GM15510 (cell line): ENCODE data around the gene DMGDH.

Source experiments
- POLR2A ChIP-seq: IDR thresholded peaks from 3 replicates; pipeline ENCODE4 v1.6.1; 2011; ENCODE audit warnings: borderline replicate concordance; ENCODE audit not compliant: insufficient read length; ENCODE audit errors: extremely low read depth

DMGDH gene

DNA sequence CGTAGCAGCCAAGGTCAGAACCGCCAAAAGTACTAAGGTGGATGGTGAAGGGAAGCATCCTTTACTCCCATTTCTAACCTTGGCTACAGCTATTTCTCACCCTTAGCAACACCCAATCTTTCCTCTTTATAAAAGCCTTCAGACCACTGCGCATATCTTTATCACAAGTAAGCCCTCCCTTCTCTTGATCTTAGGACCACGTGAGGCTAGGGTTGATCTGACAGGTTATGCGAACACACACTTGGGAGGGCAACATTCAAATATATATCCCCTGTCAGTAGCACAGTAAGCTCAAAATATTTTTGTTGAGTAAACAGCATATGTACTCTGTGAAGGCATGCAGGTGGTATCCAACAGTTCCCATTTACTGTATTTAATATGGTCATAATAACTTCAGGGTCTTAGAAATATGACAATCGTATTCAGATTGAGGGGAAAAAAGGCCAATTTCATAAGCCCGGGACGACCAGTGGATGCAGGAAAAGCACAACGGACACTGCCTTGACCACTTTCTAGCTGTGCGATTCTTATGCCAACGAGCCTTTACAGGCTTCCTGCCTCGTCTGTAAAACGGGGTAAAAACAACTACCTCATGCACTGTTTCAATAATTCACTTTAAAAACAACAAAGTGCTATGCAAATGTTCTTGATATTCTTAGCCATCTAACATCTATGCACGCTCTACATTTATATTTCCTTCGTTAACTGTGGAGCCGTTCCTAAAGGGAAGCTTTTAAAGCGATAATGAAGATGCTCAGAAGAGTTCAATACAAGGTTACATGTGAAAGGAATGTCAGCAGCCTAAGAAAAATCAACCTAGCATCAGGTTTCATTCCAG is 85.7 kb downstream of the DMGDH start:
- TF ChIP-seq POLR2A: no peak

DNA sequence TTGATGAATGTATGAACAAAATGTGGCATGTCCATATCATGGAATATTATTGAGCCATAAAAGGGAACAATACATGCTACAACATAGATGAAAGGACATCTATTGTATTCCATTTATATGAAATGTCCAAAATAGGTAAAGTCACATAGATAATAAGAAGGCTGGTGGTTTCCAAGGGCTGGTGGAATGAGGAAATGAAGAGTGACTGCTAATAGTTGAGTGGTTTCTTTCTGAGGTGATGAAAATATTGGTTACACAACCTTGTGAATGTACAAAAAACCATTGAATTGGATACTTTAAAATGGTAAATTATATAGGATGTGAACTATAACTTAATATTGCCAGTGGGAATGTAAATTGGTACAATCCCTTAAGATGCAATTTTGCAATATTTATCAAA is 89.6 kb downstream of the DMGDH start:
- no peak for TF ChIP-seq POLR2A

DNA sequence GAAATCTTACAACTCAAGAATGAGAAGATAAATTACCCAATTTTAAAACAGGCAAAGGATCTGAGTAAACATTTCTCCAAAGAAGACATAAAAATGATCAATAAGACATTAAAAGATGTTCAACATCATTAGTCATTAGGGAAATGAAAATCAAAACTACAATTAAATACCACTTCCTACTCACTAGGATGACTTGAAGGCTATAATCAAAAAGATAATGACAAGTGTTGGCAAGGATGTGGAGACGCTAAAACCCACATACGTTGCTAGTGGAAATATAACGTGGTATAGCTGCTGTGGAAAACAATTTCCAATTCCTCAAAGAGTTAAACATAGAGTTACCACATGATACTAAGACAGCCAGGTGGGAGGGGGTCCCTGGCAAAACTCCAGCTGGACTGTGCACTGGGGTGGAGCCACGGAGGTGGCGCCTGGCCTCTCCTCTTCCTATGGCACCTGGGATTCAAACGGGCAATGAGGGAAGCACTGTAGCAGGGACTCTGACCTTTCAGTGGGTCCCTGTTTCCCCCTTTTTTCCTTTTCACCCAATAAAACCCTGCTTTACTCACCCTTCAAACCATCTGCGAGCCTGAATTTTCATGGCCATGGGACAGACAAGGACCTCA is 90.2 kb downstream of the DMGDH start:
- TF ChIP-seq POLR2A: no peak

DNA sequence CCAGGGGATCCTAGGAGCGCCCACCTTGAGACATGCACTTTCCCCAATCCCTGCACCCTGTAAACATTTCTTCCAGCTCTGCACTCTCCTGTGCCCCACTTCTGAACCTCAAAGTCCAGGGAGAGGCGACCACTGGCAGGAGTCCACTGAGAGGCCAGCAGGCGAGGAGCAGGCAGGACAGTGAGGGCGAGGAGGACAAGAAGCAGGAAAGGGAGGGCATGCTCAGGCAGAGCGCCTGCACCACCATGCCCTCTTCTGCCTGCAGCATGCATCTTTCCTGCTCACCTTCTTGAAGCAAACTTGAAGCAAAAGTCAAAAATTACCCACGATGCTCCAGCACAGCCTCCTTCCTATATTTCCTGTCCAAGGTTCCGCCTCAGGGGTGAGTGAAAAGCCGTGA is 94.4 kb downstream of the DMGDH start:
- TF ChIP-seq POLR2A: no peak

DNA sequence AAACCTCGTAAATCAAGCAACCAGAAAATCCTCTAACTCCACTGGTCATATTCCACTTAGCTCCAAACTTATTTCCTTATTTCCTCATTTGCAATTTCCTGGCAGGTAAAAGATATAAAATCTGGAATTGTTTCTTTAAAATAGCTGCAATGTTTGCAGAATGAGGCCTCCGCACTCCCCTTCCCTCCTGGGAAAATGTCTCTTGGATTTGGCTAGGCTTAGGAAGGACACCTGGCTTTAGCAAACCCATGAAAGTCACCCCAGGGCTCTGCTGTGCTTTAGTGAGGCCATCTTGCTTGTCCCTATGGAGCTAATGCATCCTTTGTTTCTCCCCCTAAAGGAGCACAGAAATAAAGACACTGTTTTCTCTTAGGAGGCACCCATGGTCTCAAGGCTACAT is 94.9 kb downstream of the DMGDH start:
- no peak for TF ChIP-seq POLR2A

DNA sequence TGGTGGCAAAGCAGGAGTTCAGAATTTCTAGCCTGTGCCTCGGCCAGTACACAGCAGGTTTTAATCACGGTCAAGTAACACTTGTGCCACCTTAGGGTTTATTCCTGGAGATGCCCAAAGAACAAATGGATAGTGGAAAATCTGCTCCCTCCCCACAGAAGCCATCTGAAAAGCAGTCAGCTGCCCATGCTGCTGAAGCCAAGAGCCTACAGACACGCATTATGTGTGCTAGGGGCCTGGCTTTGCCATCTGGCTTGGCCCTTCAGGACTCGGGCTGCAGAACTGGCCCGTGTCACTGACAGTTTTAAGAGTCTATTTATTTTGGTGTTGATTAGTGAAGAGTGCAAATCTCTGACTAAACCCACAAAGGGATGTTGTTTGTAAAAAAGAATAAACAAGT is 95.5 kb downstream of the DMGDH start:
- no peak for TF ChIP-seq POLR2A

DNA sequence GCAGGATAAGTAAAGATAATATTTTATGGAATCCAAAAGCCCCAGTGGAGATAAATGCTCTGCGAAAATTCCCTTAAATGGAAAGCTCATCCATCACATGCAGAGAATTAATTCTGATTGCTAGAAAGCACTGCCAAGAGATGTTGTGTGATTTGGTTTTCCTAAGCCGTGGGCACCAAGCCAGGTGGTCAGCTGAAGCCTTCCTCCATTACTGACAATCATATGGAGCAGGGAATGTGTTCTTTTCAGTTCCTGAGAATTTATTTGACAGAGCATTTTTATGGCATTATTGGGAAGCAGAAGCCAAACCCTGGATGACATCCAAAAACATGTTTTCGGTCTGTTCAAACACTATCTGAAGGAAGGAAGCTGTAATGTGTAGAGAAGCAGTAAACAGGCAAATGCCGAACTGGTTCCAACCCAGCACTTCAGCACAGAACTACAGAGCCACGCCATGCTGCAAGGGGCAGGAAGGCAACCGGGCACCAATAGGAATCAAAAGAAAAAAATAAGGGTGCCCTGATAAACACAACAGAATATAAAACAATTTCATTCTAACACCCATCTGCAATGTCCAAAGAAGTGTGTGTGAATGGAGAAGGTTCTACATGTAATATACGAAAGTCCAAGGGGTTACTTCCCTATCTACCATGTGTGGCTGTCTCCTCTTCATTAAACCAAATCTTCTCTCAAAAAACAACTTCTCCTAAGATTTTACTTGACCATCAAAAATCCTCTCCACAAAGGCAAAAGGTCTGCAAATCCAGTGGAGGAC is 96.6 kb downstream of the DMGDH start:
- TF ChIP-seq POLR2A: no peak

DNA sequence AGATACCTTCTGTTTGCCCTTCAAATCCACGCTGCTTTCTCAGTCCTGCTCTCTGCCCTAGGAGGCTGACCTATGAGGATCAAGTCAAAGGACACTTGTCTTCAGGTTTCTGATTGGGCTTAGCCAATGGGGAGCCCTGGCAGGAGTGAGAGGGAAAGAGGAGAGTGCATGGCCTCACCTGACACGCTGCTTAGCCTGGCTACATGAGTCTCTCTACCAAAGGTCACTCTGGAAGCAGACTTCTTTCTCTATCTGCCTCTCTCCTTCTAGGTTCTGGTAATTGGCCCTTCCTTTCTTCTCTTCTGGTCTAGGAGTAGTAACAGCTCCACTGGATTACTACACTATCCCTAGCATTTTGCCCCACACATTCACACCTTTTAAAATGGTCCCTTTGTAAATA is 97.5 kb downstream of the DMGDH start:
- no peak for TF ChIP-seq POLR2A

DNA sequence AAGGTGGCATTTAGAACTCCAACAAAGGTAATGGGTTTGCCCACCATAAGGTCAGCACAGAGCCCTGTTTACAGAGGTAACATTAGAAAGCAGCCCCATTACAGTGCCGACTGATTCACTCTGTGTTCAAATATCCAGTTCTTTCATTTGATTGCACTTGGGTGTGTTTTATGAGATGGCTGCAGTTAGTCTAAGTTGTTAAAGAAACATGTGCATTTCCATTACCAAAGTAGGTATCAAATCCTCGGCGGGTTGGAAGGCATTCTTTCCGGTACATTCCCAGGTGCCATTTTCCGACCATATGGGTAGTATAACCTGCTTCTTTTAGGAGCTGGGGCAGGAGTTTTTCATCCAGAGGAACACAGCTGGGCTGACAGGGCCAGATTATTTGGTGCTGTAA is 100.7 kb downstream of the DMGDH start:
- TF ChIP-seq POLR2A: no peak

DNA sequence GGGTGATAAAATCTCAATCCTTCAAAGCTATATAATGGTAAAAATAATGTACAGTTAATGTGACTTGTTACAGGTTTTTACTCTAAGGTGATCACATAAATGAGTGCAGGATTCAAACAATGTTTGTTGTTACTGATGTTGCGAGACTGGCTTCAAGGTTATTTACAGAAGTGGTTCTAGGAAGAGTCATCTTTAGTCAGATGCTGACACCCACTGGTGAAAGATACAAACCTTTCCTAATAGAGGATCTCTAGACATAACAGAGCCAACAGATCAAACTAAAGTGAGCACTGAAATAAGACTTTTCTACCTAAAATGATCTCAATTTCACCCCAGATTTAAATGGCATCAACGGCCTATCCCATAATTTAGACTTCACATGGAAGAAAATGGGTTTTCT is 104.6 kb downstream of the DMGDH start:
- TF ChIP-seq POLR2A: no peak

DNA sequence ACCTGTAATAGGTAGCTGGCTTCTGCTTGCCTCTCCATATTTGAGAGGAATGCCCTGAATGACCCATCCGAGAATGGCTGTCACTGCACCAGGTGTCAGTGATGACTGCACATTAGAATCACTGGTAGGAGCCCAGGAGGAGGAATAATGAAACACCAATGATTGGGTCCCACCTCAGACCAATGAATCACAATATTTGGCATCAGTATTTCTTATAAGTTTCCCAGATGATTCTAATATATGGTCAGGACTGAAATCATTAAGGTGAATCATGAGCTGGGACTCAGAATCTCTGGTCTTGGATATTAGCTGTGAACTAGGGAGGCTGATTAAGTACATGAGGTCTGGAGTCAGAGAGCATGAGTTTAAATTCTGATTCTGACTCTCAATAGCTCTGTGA is 107.7 kb downstream of the DMGDH start:
- TF ChIP-seq POLR2A: no peak

DNA sequence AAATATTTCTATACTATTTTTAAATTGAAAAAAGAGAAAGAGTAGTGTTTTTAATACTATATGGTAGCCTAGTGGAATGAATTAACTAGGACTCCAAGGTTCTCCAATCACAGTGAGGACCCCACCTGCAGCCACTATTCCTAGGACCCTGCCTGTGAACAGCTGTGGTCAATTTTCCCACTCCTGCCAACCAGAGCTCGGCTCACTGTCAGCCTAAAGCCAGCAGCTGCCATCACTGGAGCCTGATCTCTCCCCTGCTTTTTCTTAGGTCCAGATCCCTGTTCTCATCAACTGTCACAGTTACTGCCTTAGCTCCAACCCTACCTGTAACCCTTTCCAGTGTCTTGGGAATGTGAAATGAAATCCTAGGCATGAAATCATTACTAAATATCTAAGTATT is 109.7 kb downstream of the DMGDH start:
- no peak for TF ChIP-seq POLR2A

DNA sequence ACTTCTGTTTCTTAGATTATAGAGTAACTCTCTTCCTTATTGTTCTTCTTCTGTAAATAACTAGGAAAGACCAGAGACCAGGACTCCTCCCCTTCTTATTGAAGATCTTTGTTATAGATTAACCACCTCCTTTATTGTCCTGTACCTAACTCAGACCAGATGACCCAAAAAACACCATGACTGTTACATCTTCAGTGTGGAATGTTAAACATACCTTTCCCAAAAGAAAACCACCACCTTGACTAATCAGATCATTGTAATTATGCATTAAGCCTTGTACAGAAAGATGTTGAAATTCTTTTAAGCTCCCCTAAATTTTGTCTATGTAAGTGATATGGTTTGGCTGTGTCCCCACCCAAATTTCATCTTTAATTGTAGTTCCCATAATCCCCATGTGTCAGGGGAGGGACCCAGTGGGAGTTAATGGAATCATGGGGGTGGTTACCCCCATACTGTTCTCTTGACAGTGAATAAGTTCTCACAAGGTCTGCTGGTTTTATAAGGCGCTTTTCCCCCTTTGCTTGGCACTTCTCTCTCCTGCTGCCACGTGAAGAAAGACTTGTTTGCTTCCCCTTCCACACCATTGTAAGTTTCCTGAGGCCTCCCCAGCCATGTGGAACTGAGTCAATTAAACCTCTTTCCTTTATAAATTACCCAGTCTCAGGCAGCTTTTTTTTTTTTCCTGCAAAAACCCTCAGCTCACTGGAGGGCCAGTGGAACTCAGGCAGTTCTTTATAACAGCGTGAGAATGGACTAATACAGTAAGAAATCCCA is 110.6 kb downstream of the DMGDH start:
- no peak for TF ChIP-seq POLR2A

DNA sequence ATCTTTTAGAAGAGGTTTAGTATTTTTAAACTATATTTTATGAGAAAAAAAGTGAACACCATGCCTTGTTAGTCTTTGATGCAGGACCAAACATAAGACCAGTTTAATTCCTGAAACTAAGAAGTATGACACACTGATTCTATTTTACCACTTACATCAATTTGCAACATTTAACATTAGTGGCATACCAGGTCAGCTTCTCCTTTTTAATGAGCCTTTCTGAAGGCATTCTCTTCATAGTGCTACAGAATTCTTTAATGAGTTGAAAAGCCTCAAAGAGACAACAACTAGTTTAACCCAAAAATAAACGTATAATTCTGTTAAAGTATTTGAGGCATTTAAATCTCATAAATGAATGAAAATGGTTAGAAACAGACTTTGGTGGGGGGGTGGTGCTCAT is 112.6 kb downstream of the DMGDH start:
- TF ChIP-seq POLR2A: no peak

DNA sequence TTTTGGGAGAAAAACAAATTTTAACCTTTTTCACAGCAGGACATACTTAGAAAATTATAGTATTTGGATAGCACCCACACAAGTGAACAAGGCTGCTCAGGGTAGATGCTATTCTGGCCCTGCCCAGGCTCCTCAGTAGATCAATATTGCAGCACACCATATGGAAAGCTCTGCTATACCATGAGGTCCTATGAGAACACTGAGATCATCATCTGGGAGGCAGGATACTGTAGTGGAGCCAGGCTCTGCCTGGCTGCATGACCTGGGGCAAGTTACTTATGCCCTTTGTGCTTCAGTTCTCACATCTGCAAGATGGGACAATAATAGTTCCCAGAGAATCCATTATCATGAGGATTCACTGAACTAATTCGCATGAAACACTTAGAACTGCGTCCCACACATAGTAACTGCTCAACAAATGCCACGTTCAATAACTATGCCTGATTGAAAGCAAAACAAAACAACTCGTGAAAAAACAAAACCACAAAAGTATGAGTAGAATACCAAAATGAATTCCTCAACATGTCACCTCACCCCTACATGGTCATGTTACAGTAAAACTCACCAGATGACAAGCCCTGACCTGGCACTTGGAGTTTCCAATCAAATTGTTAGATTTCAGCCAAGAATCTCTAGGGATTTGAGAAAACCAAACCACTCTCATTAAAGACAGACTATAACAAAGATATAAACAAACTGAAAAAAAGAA is 116.2 kb downstream of the DMGDH start:
- TF ChIP-seq POLR2A: no peak
